Esophagus muscularis mucosa (tissue), 4 donors: ENCODE measurements around the gene LRRK1.

Experiments used
- EP300 ChIP-seq: sonication (generic); formaldehyde crosslinking; IDR thresholded peaks from one replicate; pipeline ENCODE4 v1.6.1; 2017; ENCODE audit warnings: antibody characterized with exemption
- POLR2AphosphoS5 ChIP-seq, 2 donors: sonication (generic); formaldehyde crosslinking; IDR thresholded peaks; one replicate each; pipeline ENCODE4 v1.6.1; 2017; ENCODE audit warnings: antibody characterized with exemption in 2 of 2
- TF ChIP-seq, protein P1 (sequence below), 3 experiments: fragments of 200-600 bp in 2 of 3; fragments of 450-650 bp in 1 of 3; sonication (generic) in 2 of 3; IDR thresholded peaks; one replicate each; pipeline ENCODE4 v1.5.1; 2017 to 2019; ENCODE audit warnings: antibody characterized with exemption in 3 of 3, mild to moderate bottlenecking in 2 of 3, moderate library complexity in 1 of 3

DNA sequence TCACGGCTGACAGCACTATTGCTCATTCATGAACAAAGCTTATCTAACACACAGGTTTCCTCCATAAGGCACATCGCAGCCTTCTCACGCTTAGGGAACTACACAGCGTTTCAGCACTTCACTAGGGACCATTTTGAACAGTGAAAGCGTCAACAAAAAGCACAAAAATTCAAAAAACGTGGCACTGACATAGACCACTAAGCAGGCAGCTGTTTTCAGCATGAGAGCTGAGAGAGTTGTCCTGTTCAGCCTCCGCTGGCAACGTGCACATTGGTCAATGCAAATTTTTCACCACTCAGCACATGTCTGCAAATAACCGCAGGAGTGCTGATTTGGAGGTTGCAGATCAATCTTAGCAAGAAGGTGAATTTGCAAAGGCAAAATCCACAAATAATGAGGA is 109.2 kb downstream of the LRRK1 start:
- no peak for TF ChIP-seq EP300
- TF ChIP-seq, protein P1, sequence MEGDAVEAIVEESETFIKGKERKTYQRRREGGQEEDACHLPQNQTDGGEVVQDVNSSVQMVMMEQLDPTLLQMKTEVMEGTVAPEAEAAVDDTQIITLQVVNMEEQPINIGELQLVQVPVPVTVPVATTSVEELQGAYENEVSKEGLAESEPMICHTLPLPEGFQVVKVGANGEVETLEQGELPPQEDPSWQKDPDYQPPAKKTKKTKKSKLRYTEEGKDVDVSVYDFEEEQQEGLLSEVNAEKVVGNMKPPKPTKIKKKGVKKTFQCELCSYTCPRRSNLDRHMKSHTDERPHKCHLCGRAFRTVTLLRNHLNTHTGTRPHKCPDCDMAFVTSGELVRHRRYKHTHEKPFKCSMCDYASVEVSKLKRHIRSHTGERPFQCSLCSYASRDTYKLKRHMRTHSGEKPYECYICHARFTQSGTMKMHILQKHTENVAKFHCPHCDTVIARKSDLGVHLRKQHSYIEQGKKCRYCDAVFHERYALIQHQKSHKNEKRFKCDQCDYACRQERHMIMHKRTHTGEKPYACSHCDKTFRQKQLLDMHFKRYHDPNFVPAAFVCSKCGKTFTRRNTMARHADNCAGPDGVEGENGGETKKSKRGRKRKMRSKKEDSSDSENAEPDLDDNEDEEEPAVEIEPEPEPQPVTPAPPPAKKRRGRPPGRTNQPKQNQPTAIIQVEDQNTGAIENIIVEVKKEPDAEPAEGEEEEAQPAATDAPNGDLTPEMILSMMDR (IDR thresholded peaks at IDR 0.05): no peak
- TF ChIP-seq POLR2AphosphoS5 (IDR thresholded peaks at IDR 0.05): no peak
